Measurements from ENCODE around the gene FGGY.

The FGGY gene

DNA sequence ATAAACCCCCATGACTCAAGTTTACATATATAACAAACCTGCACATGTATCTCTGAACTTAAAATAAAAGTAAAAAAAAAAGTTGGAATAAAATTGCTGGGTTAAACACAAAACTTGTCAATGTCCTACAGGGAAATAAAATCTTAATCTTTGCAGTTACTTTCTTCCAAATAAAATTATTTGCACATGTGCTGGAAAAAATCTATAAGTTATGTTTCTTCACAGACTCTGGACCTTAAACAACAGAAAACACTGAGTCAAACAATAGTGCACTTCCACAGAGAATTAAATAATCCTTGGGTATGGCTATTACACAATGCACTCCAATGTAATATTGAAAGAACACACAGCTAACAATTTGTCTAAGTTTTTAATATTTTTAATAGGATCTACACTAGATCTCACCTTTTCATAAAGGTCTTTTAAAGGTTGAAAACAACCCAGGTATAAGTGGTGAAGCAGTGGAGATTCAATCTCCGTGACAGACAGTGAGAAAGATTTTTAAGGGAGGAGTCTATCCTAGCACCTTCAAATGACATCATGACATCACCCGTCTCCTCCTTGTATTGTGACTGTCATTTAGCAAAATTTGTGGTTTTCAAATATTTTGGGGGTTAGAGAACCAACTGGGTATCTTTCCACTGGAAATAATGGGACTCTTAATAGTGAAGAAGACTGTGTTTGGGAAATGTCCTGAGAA lies 25.2 kb upstream of the FGGY start:
- no peak overlapping the region for H3K4me3 ChIP-seq (ENCODE audit: low read depth, low read length)
- no peak for TF ChIP-seq CTCF (IDR thresholded peaks at IDR 0.05; ENCODE audit: low read depth, low read length, missing control alignments)
- DNase-seq (ENCODE audit: low read depth) = no peak

DNA sequence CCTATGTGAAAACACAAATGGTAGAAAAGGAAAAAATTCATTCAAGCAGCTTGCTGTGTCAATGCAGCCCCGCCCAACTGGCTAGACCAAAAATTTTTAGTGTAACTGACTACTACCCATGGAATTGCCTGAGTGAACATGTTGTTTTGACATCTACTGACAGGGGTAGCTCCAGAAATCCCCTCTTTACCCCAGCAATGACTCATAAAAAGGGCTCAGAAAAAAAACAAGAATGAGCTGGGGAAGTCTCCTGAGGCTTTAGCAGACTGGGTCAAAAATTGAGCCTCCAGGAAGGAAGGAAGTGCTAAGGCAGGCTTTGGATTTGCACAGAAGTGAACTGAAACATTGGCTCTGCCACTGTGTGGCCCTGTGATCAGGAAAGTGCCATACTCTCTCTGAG lies 24.4 kb upstream of the FGGY start:
- H3K4me3 ChIP-seq (ENCODE audit: low read depth, low read length) = no peak overlapping the region
- no peak for TF ChIP-seq CTCF (IDR thresholded peaks at IDR 0.05; ENCODE audit: low read depth, low read length, missing control alignments)
- DNase-seq (ENCODE audit: low read depth) = no peak

GRCh38 chr1:59276439-59276851 lies 20.4 kb upstream of the FGGY start:
- no peak for TF ChIP-seq CTCF (IDR thresholded peaks at IDR 0.05; ENCODE audit: low read depth, low read length, missing control alignments)
- no peak overlapping the region for H3K4me3 ChIP-seq (ENCODE audit: low read depth, low read length)
- no peak for DNase-seq (ENCODE audit: low read depth)

DNA sequence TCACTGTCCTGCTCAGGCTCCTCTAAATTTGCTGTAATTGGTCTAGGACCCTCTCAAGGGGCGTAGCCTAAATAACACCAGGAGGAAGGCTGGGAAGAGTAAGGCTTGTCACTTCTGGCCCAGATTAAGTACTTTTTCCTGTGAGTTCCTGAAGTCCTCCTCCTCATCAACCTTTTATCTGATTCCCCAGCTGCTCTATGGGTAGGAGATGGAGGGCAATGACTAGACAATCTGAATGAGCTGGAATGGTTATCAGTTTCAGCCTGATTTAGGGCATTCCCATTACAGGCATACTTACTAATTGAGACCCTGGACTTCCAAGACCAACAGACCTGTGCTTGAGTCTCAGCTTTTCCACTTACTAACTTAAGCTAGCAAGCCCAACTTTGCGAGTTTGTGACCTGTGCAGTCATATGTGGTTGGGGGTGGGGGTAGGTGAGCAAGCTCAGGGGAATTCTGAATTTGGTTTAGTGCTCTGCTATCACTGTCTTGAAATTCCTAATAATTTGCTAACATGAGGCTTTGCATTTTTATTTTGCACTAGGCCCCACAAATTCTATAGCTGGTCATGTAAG lies 18.0 kb upstream of the FGGY start:
- DNase-seq (ENCODE audit: low read depth) = no peak
- H3K4me3 ChIP-seq (ENCODE audit: low read depth, low read length) = no peak overlapping the region
- TF ChIP-seq CTCF (IDR thresholded peaks at IDR 0.05; ENCODE audit: low read depth, low read length, missing control alignments) = no peak

- TF ChIP-seq CTCF (IDR thresholded peaks at IDR 0.05; ENCODE audit: low read depth, low read length, missing control alignments) = no peak
- H3K4me3 ChIP-seq (ENCODE audit: low read depth, low read length) = no peak overlapping the region
- no peak for DNase-seq (ENCODE audit: low read depth)
These were observed 17.2 kb upstream of the FGGY start for GRCh38 chr1:59279645-59280044.

GRCh38 chr1:59282951-59283350 lies 13.9 kb upstream of the FGGY start:
- H3K4me3 ChIP-seq (ENCODE audit: low read depth, low read length) = no peak overlapping the region
- no peak for DNase-seq (ENCODE audit: low read depth)
- TF ChIP-seq CTCF (IDR thresholded peaks at IDR 0.05; ENCODE audit: low read depth, low read length, missing control alignments) = no peak

DNA sequence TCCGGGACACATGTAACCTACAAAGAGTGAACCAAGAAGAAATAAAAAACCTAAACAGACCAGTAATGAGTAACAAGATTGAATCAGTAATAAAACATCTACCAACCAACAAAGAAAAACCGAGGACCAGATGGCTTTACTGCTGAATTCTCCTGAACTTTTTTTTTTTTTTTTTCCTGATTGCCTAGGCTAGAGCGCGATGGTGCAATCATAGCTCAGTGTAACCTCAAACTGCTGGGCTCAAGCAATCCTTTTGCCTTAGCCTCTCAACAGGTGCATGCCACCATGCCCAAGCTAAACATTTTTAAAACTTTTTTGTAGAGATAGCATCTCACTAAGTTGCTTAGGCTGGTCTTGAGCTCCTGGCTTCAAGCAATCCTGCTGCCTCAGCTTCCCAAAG lies 11.2 kb upstream of the FGGY start:
- no peak overlapping the region for H3K4me3 ChIP-seq (ENCODE audit: low read depth, low read length)
- DNase-seq (ENCODE audit: low read depth) = no peak
- no peak for TF ChIP-seq CTCF (IDR thresholded peaks at IDR 0.05; ENCODE audit: low read depth, low read length, missing control alignments)
